Heart right ventricle (tissue), 16 donors: ENCODE data around the gene INTS2. TPM values are rescaled to one million over a fixed set of nuclear protein-coding genes. Genes with fewer than 3 reads are reported as not detected.

Source experiments
- ATAC-seq, 8 donors: fragments of 200-7000 bp; cut with Tn5 transposase; one replicate each; pipeline ENCODE4 v1.9.1; 2020; ENCODE audit warnings: mild to moderate bottlenecking in 8 of 8, moderate library complexity in 8 of 8, moderate number of reproducible peaks in 1 of 8
- DNase-seq, 2 donors: peaks; one replicate each; pipeline ENCODE4 v3.0.0-alpha.2; 2020
- H3K27ac ChIP-seq, 10 donors: fragments of 200-600 bp; sonication (generic) in 2 of 10; one replicate each; pipeline versions ENCODE4 v1.5.0 to v1.8.0; 2020 to 2022; ENCODE audit warnings: mild to moderate bottlenecking in 3 of 10
- H3K27me3 ChIP-seq, 7 donors: fragments of 200-600 bp; one replicate each; pipeline ENCODE4 v1.8.0; 2021 to 2022; ENCODE audit warnings: mild to moderate bottlenecking in 2 of 7
- H3K36me3 ChIP-seq, 9 donors: fragments of 200-600 bp; sonication (generic) in 1 of 9; one replicate each; pipeline versions ENCODE4 v1.5.0 to v1.8.0; 2020 to 2022; ENCODE audit warnings: mild to moderate bottlenecking in 2 of 9
- H3K4me1 ChIP-seq, 9 donors: fragments of 200-600 bp; sonication (generic) in 1 of 9; one replicate each; pipeline versions ENCODE4 v1.5.0 to v1.8.0; 2020 to 2022; ENCODE audit warnings: mild to moderate bottlenecking in 4 of 9
- H3K4me3 ChIP-seq, 10 donors: fragments of 200-600 bp; sonication (generic) in 2 of 10; one replicate each; pipeline versions ENCODE4 v1.5.0 to v1.8.0; 2020 to 2022; ENCODE audit warnings: mild to moderate bottlenecking in 7 of 10, moderate library complexity in 2 of 10
- H3K9me3 ChIP-seq, 11 donors: fragments of 200-600 bp in 10 of 11; sonication (generic) in 2 of 11; one replicate each; pipeline versions ENCODE4 v1.5.0 to v1.8.0; 2013 to 2022; ENCODE audit warnings: mild to moderate bottlenecking in 2 of 11, control low read depth in 1 of 11, moderate library complexity in 1 of 11
- CTCF ChIP-seq, 9 donors: fragments of 200-600 bp; sonication (generic) in 2 of 9; IDR thresholded peaks; one replicate each; pipeline versions ENCODE4 v1.5.0 to v1.8.0; 2021 to 2022; ENCODE audit warnings: antibody characterized with exemption in 9 of 9, mild to moderate bottlenecking in 5 of 9, moderate library complexity in 1 of 9
- WGBS, 2 donors: extraction: QIAGEN DNeasy Blood & Tissue Kit; methylation state at CpG; one replicate each; pipeline ENCODE4 v1.1.7; 2013; ENCODE audit warnings: inconsistent platforms in 1 of 2; 5-methylcytosine and 5-hydroxymethylcytosine counted together
- intact Hi-C, 10 donors: fragments of 100-400 bp; cut with DNase I; formaldehyde crosslinking; loops; one replicate each; pipeline versions ENCODE4 v1.11.1 to v1.14.2; 2022
- polyA plus RNA-seq, 2 donors: library from polyadenylated mRNA; stranded (reverse); fragments of 200-250 nt; gene quantifications; one replicate each; pipeline ENCODE4 v1.2.3, GENCODE V29; 2013
- total RNA-seq, 10 donors: library from RNA; stranded (reverse); fragmentation: NEBNext Ultra II Directional in 3 of 10; extraction: Animal tissue kit (Norgen Biotek cat#: 25700) in 3 of 10; gene quantifications; one replicate each; pipeline versions ENCODE4 v1.2.1 to v1.2.4, GENCODE V29; 2021 to 2023
- donor health status: Arrhythmogenic right ventricular cardiomyopathy.
- donor health status: ischemic (EF 13 %, LVEDD 7.1; RV severe dilation, severe dysfunction).
- donor health status: healthy with polysubstance abuse.
- donor health status: DM: no; HTN: yes; CAD: no.
- donor health status: DM: no; HTN: no; CAD: no.
- donor health status: ischemic (EF 25% LVEDD 6.9; RV normal size, moderate dysfunction).
- donor health status: ischemic (EF 25% LVEDD 5.7; RV mildly dilated, moderate dysfunction).
- donor health status: healthy.
- donor health status: DM: yes; HTN: yes; CAD: no.
- donor health status: Ischemic cardiomyopathy.
- donor health status: ischemic (EF 35%, LVEDD 5.7; RV mildly dilated, moderate dysfunction).
- donor health status: nonischemic (EF 11% LVEDD 7.7; RV severe dilation, severe dysfunction).
- donor health status: DM: yes; HTN: yes; CAD: no.
- donor health status: PGD.
- donor health status: ischemic (EF 29% LVEDD 5.4; RV normal size, mild dysfunction).
- donor health status: nonischemic (EF 23%, LVEDD 6.1; RV moderate dilation, normal function).

INTS2 gene
- total and polyA plus RNA-seq, 12 donors: 1.7 to 18.3 (median 11.1) TPM

- intact Hi-C loops: loop anchor here in 5 of 10 donors (10.0 kb wide), 3 partner anchors 199 to 1109 kb away; no protein-coding TSS in a partner anchor
- 93 to 96% methylated on average over 7 of the region's 7 CpGs for WGBS, 2 donors
- H3K9me3 ChIP-seq: no peaks in the 10 kb centered on the region
- ATAC-seq (no peak), DNase-seq (no peak)
- H3K4me3 ChIP-seq: no peak overlapping the region
- no peaks in the 10 kb centered on the region for H3K4me1 ChIP-seq
- no peak for TF ChIP-seq CTCF (IDR thresholded peaks at IDR 0.05)
- H3K36me3 ChIP-seq: no peaks in the 10 kb centered on the region
- no peak overlapping the region for H3K27ac ChIP-seq
- H3K27me3 ChIP-seq: no peaks in the 10 kb centered on the region
Measured at GRCh38 chr17:61833536-61834193, 94.1 kb downstream of the INTS2 start.

DNA sequence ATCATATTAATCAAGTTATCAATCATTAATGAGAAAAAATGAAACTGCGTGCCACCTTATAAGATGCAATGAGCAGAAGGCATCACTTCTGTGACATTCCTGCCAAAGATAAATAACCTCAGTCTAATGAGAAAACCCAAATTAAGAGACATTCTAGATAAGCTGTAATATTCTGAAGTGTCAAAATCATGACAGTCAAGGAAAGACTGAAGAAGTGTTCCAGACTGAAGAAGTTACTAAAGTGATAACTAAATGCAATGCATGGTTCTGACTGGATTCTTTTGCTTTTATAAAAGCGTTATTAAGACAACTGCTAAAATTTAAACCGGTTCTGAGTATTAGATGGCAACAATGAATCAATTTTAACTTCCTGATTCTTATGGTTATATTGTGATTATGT lies 95.3 kb downstream of the INTS2 start:
- WGBS, 2 donors: 96% methylated on average over 3 of the region's 3 CpGs
- no peak overlapping the region for H3K27ac ChIP-seq
- no peak for ATAC-seq
- H3K4me3 ChIP-seq: no peak overlapping the region
- no peak for DNase-seq
- no peaks in the 10 kb centered on the region for H3K36me3 ChIP-seq
- no peak for TF ChIP-seq CTCF (IDR thresholded peaks at IDR 0.05)
- no peaks in the 10 kb centered on the region for H3K27me3 ChIP-seq
- H3K9me3 ChIP-seq: peaks cover 0 to 8% (median 0%) of the 10 kb centered on the region in 11 donors
- intact Hi-C loops: loop anchor here in 5 of 10 donors (10.0 kb wide), 3 partner anchors 198 to 1108 kb away; no protein-coding TSS in a partner anchor
- H3K4me1 ChIP-seq: no peaks in the 10 kb centered on the region

GRCh38 chr17:61831099-61831498 lies 96.7 kb downstream of the INTS2 start:
- Histone ChIP-seq H3K4me1 (no peaks in the 10 kb centered on the region), H3K36me3 (no peaks in the 10 kb centered on the region), H3K9me3 (peaks cover 0 to 9% (median 0%) of the 10 kb centered on the region in 11 donors), H3K4me3 (no peak overlapping the region), H3K27me3 (no peaks in the 10 kb centered on the region), H3K27ac (no peak overlapping the region)
- no peak for TF ChIP-seq CTCF (IDR thresholded peaks at IDR 0.05)
- intact Hi-C loops: loop anchor here in 5 of 10 donors (10.0 kb wide), 3 partner anchors 196 to 1106 kb away; no protein-coding TSS in a partner anchor
- no peak for ATAC-seq
- WGBS, 2 donors: 100% methylated on average over 1 of the region's 1 CpG
- DNase-seq: no peak

GRCh38 chr17:61828694-61829093 lies 99.1 kb downstream of the INTS2 start:
- intact Hi-C loops: no loop called here
- 95 to 97% methylated on average over 1 of the region's 1 CpG for WGBS, 2 donors
- Histone ChIP-seq H3K4me3 (no peak overlapping the region), H3K9me3 (peaks cover 0 to 13% (median 0%) of the 10 kb centered on the region in 11 donors), H3K36me3 (no peaks in the 10 kb centered on the region), H3K4me1 (no peaks in the 10 kb centered on the region), H3K27me3 (no peaks in the 10 kb centered on the region), H3K27ac (no peak overlapping the region)
- DNase-seq: no peak
- TF ChIP-seq CTCF (IDR thresholded peaks at IDR 0.05): no peak
- no peak for ATAC-seq
